HepG2 (cell line): ENCODE data around the gene CATSPERD. TPM values are rescaled to one million over a fixed set of nuclear protein-coding genes. Genes with fewer than 3 reads are reported as not detected.

Experiments used
- GABPB1 ChIP-seq: IDR thresholded peaks from 2 replicates; pipeline ENCODE4 v1.6.1; 2016; ENCODE audit warnings: mild to moderate bottlenecking, missing genetic modification reagents, moderate library complexity, missing compliant biosample characterization
- HMGXB3 ChIP-seq: sonication (generic); formaldehyde crosslinking; IDR thresholded peaks from 2 replicates; pipeline ENCODE4 v1.4.0; 2020; ENCODE audit warnings: missing genetic modification reagents, borderline replicate concordance
- KAT7 ChIP-seq: IDR thresholded peaks from 2 replicates; pipeline ENCODE4 v1.6.1; 2018; ENCODE audit warnings: borderline replicate concordance, missing compliant biosample characterization
- KAT8 ChIP-seq: IDR thresholded peaks from 2 replicates; pipeline ENCODE4 v1.6.1; 2016; ENCODE audit warnings: missing genetic modification reagents, missing compliant biosample characterization
- KLF13 ChIP-seq: sonication (generic); formaldehyde crosslinking; IDR thresholded peaks from 2 replicates; pipeline ENCODE4 v1.4.0; 2020; ENCODE audit warnings: mild to moderate bottlenecking, missing genetic modification reagents
- MYPOP ChIP-seq: sonication (generic); formaldehyde crosslinking; IDR thresholded peaks from 2 replicates; pipeline ENCODE4 v1.8.1; 2023; ENCODE audit warnings: mild to moderate bottlenecking, moderate library complexity, missing genetic modification reagents
- RORA ChIP-seq: sonication (generic); formaldehyde crosslinking; IDR thresholded peaks from 2 replicates; pipeline ENCODE4 v1.5.0; 2020; ENCODE audit warnings: mild to moderate bottlenecking, missing genetic modification reagents, moderate library complexity
- ZFP62 ChIP-seq: sonication (generic); formaldehyde crosslinking; IDR thresholded peaks from 2 replicates; pipeline ENCODE4 v1.4.0; 2020; ENCODE audit warnings: missing genetic modification reagents
- ZNF124 ChIP-seq: sonication (generic); formaldehyde crosslinking; IDR thresholded peaks from 2 replicates; pipeline ENCODE4 v1.4.0; 2020; ENCODE audit warnings: missing genetic modification reagents
- ZNF333 ChIP-seq: sonication (generic); formaldehyde crosslinking; IDR thresholded peaks from 2 replicates; pipeline ENCODE4 v1.4.0; 2020; ENCODE audit warnings: mild to moderate bottlenecking, missing genetic modification reagents, borderline replicate concordance
- ZNF367 ChIP-seq: sonication (generic); formaldehyde crosslinking; IDR thresholded peaks from 2 replicates; pipeline ENCODE4 v1.4.0; 2020; ENCODE audit warnings: missing genetic modification reagents, borderline replicate concordance
- ZNF441 ChIP-seq: sonication (generic); formaldehyde crosslinking; IDR thresholded peaks from 2 replicates; pipeline ENCODE4 v1.7.0; 2021; ENCODE audit warnings: missing genetic modification reagents, borderline replicate concordance
- ZNF496 ChIP-seq: sonication (generic); formaldehyde crosslinking; IDR thresholded peaks from 2 replicates; pipeline ENCODE4 v1.8.1; 2023; ENCODE audit warnings: mild to moderate bottlenecking, moderate library complexity, missing genetic modification reagents; ENCODE audit not compliant: insufficient replicate concordance
- ZNF558 ChIP-seq: sonication (generic); formaldehyde crosslinking; IDR thresholded peaks from 2 replicates; pipeline ENCODE4 v1.9.0; 2022; ENCODE audit warnings: mild to moderate bottlenecking, missing genetic modification reagents, borderline replicate concordance
- ZNF564 ChIP-seq: sonication (generic); formaldehyde crosslinking; IDR thresholded peaks from 2 replicates; pipeline ENCODE4 v1.8.1; 2023; ENCODE audit warnings: mild to moderate bottlenecking, missing genetic modification reagents
- ZNF574 ChIP-seq: sonication (generic); formaldehyde crosslinking; IDR thresholded peaks from 2 replicates; pipeline ENCODE4 v1.4.0; 2020; ENCODE audit warnings: missing genetic modification reagents
- ZNF580 ChIP-seq: IDR thresholded peaks from 2 replicates; pipeline ENCODE4 v1.6.1; 2016; ENCODE audit warnings: low read depth, borderline replicate concordance
- ZNF781 ChIP-seq: sonication (generic); formaldehyde crosslinking; IDR thresholded peaks from 2 replicates; pipeline ENCODE4 v1.5.1; 2020; ENCODE audit warnings: borderline replicate concordance, mild to moderate bottlenecking, missing genetic modification reagents; ENCODE audit errors: not compliant biosample characterization
- ZNF839 ChIP-seq: sonication (generic); formaldehyde crosslinking; IDR thresholded peaks from 2 replicates; pipeline ENCODE4 v1.4.0; 2020; ENCODE audit warnings: missing genetic modification reagents, mild to moderate bottlenecking, borderline replicate concordance
- ZSCAN12 ChIP-seq: sonication (generic); formaldehyde crosslinking; IDR thresholded peaks from 2 replicates; pipeline ENCODE4 v1.9.0; 2021; ENCODE audit warnings: mild to moderate bottlenecking, missing genetic modification reagents
- ZSCAN21 ChIP-seq: sonication (generic); formaldehyde crosslinking; IDR thresholded peaks from 2 replicates; pipeline ENCODE4 v1.8.0; 2022; ENCODE audit warnings: mild to moderate bottlenecking, missing genetic modification reagents, moderate library complexity, borderline replicate concordance
- polyA plus RNA-seq, 8 experiments: library from polyadenylated mRNA; depleted of rRNA in 3 of 8; stranded (reverse) in 7 of 8; unstranded in 1 of 8; fragments of >200 nt; fragmentation: Illumina TruSeq in 4 of 8; extraction: Trizol in 4 of 8; gene quantifications; 2 replicates each; pipeline versions ENCODE4 v1.2.1 to v1.2.3, GENCODE V29; 2011 to 2016; ENCODE audit warnings: low read depth in 4 of 8, missing spikeins in 1 of 8, mixed read lengths in 1 of 8; ENCODE audit not compliant: insufficient read depth in 1 of 8
- total RNA-seq, 5 experiments: library from RNA; depleted of rRNA; stranded (reverse); fragments of >200 nt; fragmentation: Illumina TruSeq; extraction: Trizol; gene quantifications; 2 replicates each; pipeline ENCODE4 v1.2.3, GENCODE V29; 2016; ENCODE audit warnings: low read depth in 1 of 5

The CATSPERD gene
- total and polyA plus RNA-seq, 2 of the 13 experiments (the other 11 are each of a cell fraction or from before 2014, with no cell fraction given), result 0.04 TPM; not detected in 1

GRCh38 chr19:5827891-5828660 lies 107.6 kb downstream of the CATSPERD start (continued):
- TF ChIP-seq ZFP62 (CRISPR knock-in tag), result no peak
- TF ChIP-seq RORA, result no peak
- peak; percentile 81 for TF ChIP-seq KAT8 (CRISPR knock-in tag)
- TF ChIP-seq ZNF367 (CRISPR knock-in tag), result no peak
- TF ChIP-seq ZNF124, result no peak
- no peak for TF ChIP-seq KLF13 (CRISPR knock-in tag)
- peak; percentile 70; the same call in 1 of the 2 replicates for TF ChIP-seq ZNF564 (CRISPR knock-in tag)
- TF ChIP-seq ZSCAN12 (CRISPR knock-in tag), result no peak
- 0 out of 2 replicates have a peak, but pooled peaks have one; percentile 61 for TF ChIP-seq ZNF441 (CRISPR knock-in tag)
- TF ChIP-seq ZNF839, result 0 out of 2 replicates have a peak, but pooled peaks have one; percentile 66
- TF ChIP-seq ZNF333 (CRISPR knock-in tag), result peak; percentile 77
- peak; percentile 90; the same call in 1 of the 2 replicates for TF ChIP-seq HMGXB3 (CRISPR knock-in tag)
- TF ChIP-seq ZSCAN21, result peak; percentile 97
- TF ChIP-seq GABPB1 (CRISPR knock-in tag), result peak; percentile 79
- TF ChIP-seq KAT7, result peak; percentile 91
- TF ChIP-seq ZNF496, result no peak
- TF ChIP-seq ZNF574 (CRISPR knock-in tag), result peak; percentile 70
- TF ChIP-seq ZNF781 (CRISPR knock-in tag), result peak; percentile 92
- no peak; the same call in 1 of the 2 replicates for TF ChIP-seq ZNF558
- TF ChIP-seq MYPOP (CRISPR knock-in tag), result peak; percentile 83
- TF ChIP-seq ZNF580 (CRISPR knock-in tag), result peak; percentile 91
